DND-41 (cell line): ENCODE data around the gene KSR2.

Experiments
- ATAC-seq: fragments of 200-7000 bp; cut with Tn5 transposase; 3 replicates; pipeline ENCODE4 v1.9.1; 2021; ENCODE audit warnings: low read depth; ENCODE audit not compliant: insufficient read depth
- DNase-seq: peaks from one replicate; pipeline ENCODE4 v3.0.0-alpha.2; 2020
- H2AFZ ChIP-seq: 2 replicates; pipeline ENCODE4 v1.6.0; 2012; ENCODE audit warnings: low read depth, low read length
- H3K27ac ChIP-seq: 2 replicates; pipeline ENCODE4 v1.5.1; 2012; ENCODE audit warnings: low read length, inconsistent platforms
- H3K27me3 ChIP-seq: fragments of 200-600 bp; sonication (generic); 2 replicates; pipeline ENCODE4 v1.6.0; 2012; ENCODE audit warnings: low read length, mild to moderate bottlenecking, inconsistent platforms; ENCODE audit not compliant: insufficient read depth, poor library complexity
- H3K36me3 ChIP-seq: 2 replicates; pipeline ENCODE4 v1.5.1; 2012; ENCODE audit warnings: low read length, inconsistent platforms; ENCODE audit not compliant: insufficient read depth
- H3K4me1 ChIP-seq: 2 replicates; pipeline ENCODE4 v1.5.1; 2012; ENCODE audit warnings: mild to moderate bottlenecking, low read length; ENCODE audit not compliant: insufficient read depth
- H3K4me2 ChIP-seq: 2 replicates; pipeline ENCODE4 v1.6.0; 2012; ENCODE audit warnings: mild to moderate bottlenecking, moderate library complexity, low read length, inconsistent platforms; ENCODE audit not compliant: insufficient read depth
- H3K4me3 ChIP-seq, 2 experiments: fragments of 200-600 bp in 1 of 2; shearing (Covaris generic) in 1 of 2; 2 replicates each; pipeline ENCODE4 v1.5.1; 2012 to 2016; ENCODE audit warnings: inconsistent platforms in 2 of 2, low read length in 2 of 2, mild to moderate bottlenecking in 2 of 2, low read depth in 1 of 2, moderate library complexity in 1 of 2
- H3K79me2 ChIP-seq: 2 replicates; pipeline ENCODE4 v1.6.0; 2012; ENCODE audit warnings: low read length, inconsistent platforms; ENCODE audit not compliant: insufficient read depth
- H3K9ac ChIP-seq: 2 replicates; pipeline ENCODE4 v1.6.0; 2012; ENCODE audit warnings: low read depth, mild to moderate bottlenecking, inconsistent platforms, low read length, moderate library complexity
- H3K9me3 ChIP-seq: 2 replicates; pipeline ENCODE4 v1.5.1; 2012; ENCODE audit warnings: low read length, moderate library complexity, mild to moderate bottlenecking, inconsistent platforms; ENCODE audit not compliant: insufficient read depth, severe bottlenecking
- H4K20me1 ChIP-seq: 2 replicates; pipeline ENCODE4 v1.6.0; 2012; ENCODE audit warnings: low read length; ENCODE audit not compliant: insufficient read depth
- CTCF ChIP-seq: IDR thresholded peaks from 2 replicates; pipeline ENCODE4 v1.5.1; 2012; ENCODE audit warnings: borderline replicate concordance, low read length, moderate library complexity, mild to moderate bottlenecking; ENCODE audit not compliant: poor library complexity, severe bottlenecking; ENCODE audit errors: extremely low read depth
- EZH2 ChIP-seq: IDR thresholded peaks from 3 replicates; pipeline ENCODE4 v1.6.1; 2012; ENCODE audit warnings: borderline replicate concordance, low read depth, mild to moderate bottlenecking, moderate library complexity, low read length, inconsistent platforms; ENCODE audit not compliant: severe bottlenecking

The KSR2 gene

GRCh38 chr12:117450209-117450608 lies 518.6 kb downstream of the KSR2 start:
- Histone ChIP-seq H2AFZ (no peak overlapping the region), H4K20me1 (no peaks in the 10 kb centered on the region), H3K27ac (no peak overlapping the region), H3K27me3 (peaks cover 3% of the 10 kb centered on the region), H3K9me3 (no peaks in the 10 kb centered on the region), H3K4me2 (no peak overlapping the region), H3K36me3 (no peaks in the 10 kb centered on the region), H3K4me3 (no peak overlapping the region), H3K4me1 (no peaks in the 10 kb centered on the region), H3K9ac (no peak overlapping the region), H3K79me2 (no peaks in the 10 kb centered on the region)
- DNase-seq: no peak
- TF ChIP-seq EZH2: no peak
- TF ChIP-seq CTCF: no peak
- no peak for ATAC-seq

DNA sequence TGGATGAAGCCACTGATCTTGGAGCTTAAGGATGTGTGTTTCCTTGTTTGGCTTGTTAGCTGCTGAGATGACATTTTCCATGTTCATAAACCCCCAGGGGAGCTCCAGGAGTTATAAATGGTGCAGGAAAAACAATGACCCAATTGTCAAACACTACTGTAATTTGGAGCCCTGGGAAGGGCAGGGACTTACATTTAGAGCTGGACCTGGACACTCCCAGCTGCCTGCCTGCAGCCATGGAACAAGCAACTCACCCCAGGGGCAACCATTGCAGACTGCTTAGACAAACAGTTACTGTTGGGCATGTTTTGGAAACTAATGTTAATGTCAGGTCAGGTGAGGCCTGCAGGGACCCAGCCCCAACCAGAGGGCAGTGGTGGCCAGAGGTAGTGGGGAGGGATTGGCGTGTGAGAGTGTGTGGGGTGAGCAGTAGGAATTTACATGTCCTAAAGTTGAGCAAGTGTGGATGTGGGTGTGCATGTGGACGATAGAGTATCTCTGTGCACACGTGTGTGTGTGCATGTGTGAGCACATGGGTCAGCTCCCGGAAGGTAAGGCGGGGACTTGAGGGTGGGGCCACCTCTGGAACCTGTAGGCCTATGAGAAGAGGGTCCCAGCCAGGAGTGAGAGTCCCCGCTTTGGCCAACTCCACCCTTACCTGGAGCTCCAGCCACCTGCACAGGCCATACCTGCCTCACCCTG lies 521.0 kb downstream of the KSR2 start:
- Histone ChIP-seq H3K27ac (no peak overlapping the region), H3K27me3 (peaks cover 4% of the 10 kb centered on the region), H3K9me3 (no peaks in the 10 kb centered on the region), H3K36me3 (no peaks in the 10 kb centered on the region), H4K20me1 (no peaks in the 10 kb centered on the region), H3K79me2 (no peaks in the 10 kb centered on the region), H3K4me3 (no peak overlapping the region), H2AFZ (no peak overlapping the region), H3K4me1 (no peaks in the 10 kb centered on the region), H3K9ac (no peak overlapping the region), H3K4me2 (no peak overlapping the region)
- no peak for TF ChIP-seq EZH2
- TF ChIP-seq CTCF: no peak
- DNase-seq (no peak), ATAC-seq (no peak)

- H3K79me2 ChIP-seq: no peaks in the 10 kb centered on the region
- ATAC-seq (no peak), DNase-seq (no peak)
- H3K4me1 ChIP-seq: no peaks in the 10 kb centered on the region
- H3K27me3 ChIP-seq: peaks cover 4% of the 10 kb centered on the region
- no peak overlapping the region for H3K27ac ChIP-seq
- no peaks in the 10 kb centered on the region for H3K36me3 ChIP-seq
- H3K9me3 ChIP-seq: no peaks in the 10 kb centered on the region
- no peaks in the 10 kb centered on the region; the same call in 1 of the 2 replicates for H4K20me1 ChIP-seq
- TF ChIP-seq CTCF: no peak
- TF ChIP-seq EZH2: no peak
- H3K9ac ChIP-seq: no peak overlapping the region
- H3K4me2 ChIP-seq: no peak overlapping the region
- H2AFZ ChIP-seq: no peak overlapping the region
- H3K4me3 ChIP-seq: no peak overlapping the region
Observed at GRCh38 chr12:117444781-117445180, 524.0 kb downstream of the KSR2 start.
